ENCODE data around the gene MED17. TPM values are rescaled to one million over a fixed set of nuclear protein-coding genes. Genes with fewer than 3 reads are reported as not detected.

MED17 gene
- total RNA-seq, 2 experiments from 2014 or later, result 30.1 to 31.3 TPM

DNA sequence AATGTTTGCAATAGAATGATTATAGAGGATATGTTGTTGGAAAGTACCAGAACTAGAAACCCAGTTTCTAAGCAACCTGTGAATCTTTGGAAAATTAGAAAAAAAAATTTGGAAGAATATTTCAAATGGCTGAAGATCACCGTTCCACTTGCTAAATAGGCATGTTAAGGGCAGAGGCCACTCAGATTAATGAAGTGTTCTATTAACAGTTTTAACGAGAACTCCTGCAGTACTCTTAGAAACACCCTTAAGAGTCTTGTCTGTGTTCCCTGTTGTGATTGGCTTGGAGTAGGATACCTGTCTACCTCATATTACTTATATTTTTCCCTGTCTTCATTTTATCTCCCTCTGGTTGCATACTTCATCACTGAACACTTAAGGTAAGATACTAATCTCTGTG, 38.0 kb upstream of the MED17 start:
- ATAC-seq (no peak), DNase-seq (no peak)
- intact Hi-C loops (cut with micrococcal nuclease), result loop anchor here (10.0 kb wide), 1 partner anchor 379 kb away; the partner anchor contains the start of gene PANX1
- Mint-ChIP-seq H3K4me3 (no peak overlapping the region), H3K9me3 (no peaks in the 10 kb centered on the region), H3K27me3 (no peaks in the 10 kb centered on the region), H3K4me1 (ENCODE audit: low read depth) (peaks cover 22% of the 10 kb centered on the region), H3K27ac (no peak overlapping the region), H3K36me3 (ENCODE audit: low read depth) (peaks cover 18% of the 10 kb centered on the region)
- CTCF ChIA-PET, result no interaction called here
- POLR2A ChIA-PET, result no interaction called here
- TF ChIP-seq, protein P1, sequence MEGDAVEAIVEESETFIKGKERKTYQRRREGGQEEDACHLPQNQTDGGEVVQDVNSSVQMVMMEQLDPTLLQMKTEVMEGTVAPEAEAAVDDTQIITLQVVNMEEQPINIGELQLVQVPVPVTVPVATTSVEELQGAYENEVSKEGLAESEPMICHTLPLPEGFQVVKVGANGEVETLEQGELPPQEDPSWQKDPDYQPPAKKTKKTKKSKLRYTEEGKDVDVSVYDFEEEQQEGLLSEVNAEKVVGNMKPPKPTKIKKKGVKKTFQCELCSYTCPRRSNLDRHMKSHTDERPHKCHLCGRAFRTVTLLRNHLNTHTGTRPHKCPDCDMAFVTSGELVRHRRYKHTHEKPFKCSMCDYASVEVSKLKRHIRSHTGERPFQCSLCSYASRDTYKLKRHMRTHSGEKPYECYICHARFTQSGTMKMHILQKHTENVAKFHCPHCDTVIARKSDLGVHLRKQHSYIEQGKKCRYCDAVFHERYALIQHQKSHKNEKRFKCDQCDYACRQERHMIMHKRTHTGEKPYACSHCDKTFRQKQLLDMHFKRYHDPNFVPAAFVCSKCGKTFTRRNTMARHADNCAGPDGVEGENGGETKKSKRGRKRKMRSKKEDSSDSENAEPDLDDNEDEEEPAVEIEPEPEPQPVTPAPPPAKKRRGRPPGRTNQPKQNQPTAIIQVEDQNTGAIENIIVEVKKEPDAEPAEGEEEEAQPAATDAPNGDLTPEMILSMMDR (IDR thresholded peaks at IDR 0.05), result no peak

DNA sequence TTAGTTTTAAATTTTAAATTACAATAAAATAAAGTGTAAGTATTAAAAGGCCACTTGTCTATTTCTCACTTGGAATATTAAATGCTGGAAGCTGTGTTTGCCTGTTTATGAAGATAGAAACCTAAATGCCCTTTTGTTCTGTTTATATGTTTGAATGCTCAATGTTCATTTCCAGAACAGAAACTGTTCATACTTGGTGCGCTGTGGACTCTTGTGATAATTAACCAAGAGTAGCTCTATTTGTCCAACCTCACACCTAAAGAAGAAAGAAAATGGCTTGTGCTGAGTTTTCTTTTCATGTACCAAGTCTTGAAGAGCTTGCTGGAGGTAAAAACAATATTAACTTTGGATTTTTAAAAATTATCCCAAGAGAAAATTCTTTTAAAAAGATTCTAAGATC, 37.0 kb upstream of the MED17 start:
- Mint-ChIP-seq H3K4me1 (ENCODE audit: low read depth) (peaks cover 22% of the 10 kb centered on the region), H3K4me3 (no peak overlapping the region), H3K36me3 (ENCODE audit: low read depth) (peaks cover 15% of the 10 kb centered on the region), H3K27me3 (no peaks in the 10 kb centered on the region), H3K9me3 (no peaks in the 10 kb centered on the region), H3K27ac (no peak overlapping the region)
- no peak for DNase-seq
- POLR2A ChIA-PET, result no interaction called here
- CTCF ChIA-PET, result no interaction called here
- no peak for ATAC-seq
- TF ChIP-seq, protein P1 (IDR thresholded peaks at IDR 0.05), result no peak
- intact Hi-C loops (cut with micrococcal nuclease), result loop anchor here (10.0 kb wide), 1 partner anchor 378 kb away; the partner anchor contains the start of gene PANX1

DNA sequence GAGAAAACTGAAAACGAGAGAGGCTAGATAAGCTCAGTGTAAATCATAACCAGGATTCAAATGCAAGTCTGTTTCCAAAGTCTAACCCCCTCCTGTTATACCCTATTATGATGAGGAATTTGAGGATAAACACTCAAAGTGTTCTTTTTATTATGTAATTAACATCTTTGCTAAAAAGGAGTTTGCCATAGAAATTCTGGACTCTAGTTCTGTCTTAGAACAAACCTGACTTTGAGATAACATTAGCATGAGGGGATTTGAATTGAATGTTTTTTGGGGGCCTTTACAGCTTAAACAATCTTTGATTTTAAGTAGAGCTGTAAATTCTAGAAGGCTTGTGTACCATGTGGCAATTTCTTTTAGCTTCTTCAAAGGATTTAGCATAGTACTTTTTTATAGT, 33.1 kb upstream of the MED17 start:
- H3K4me3 Mint-ChIP-seq, result no peak overlapping the region
- H3K27me3 Mint-ChIP-seq, result no peaks in the 10 kb centered on the region
- no peak for DNase-seq
- no peak overlapping the region for H3K27ac Mint-ChIP-seq
- intact Hi-C loops (cut with micrococcal nuclease), result no loop called here
- ATAC-seq, result no peak
- ChIA-PET POLR2A (interaction anchor here (1.3 kb wide), 1 partner anchor 33 kb away, joined by 3 read pairs; the partner anchor contains the start of gene MED17), CTCF (interaction anchor here (1.5 kb wide), 1 partner anchor 9 kb away, joined by 3 read pairs; the partner anchor contains the start of genes C11orf54 and TAF1D)
- H3K36me3 Mint-ChIP-seq (ENCODE audit: low read depth), result peaks cover 17% of the 10 kb centered on the region
- no peaks in the 10 kb centered on the region for H3K9me3 Mint-ChIP-seq
- TF ChIP-seq, protein P1 (IDR thresholded peaks at IDR 0.05), result no peak
- H3K4me1 Mint-ChIP-seq (ENCODE audit: low read depth), result peaks cover 4% of the 10 kb centered on the region

DNA sequence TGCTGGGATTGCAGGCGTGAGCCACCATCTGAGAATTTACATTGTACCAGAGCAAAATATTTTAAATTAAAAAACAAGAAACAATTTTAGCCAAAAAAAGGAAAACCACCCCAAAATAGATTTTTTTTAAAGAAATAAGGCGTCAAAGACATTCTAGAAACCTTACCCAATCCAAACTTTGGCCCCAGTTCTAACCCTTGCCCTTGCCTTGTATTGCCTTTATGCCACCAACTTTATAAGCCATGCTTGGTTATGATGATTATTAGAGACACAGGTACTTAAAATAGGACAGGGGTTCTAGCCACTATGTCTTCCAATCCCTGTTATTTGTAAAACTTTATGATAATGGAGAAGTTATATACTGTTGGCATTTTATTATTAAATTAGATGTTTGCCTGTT, 30.8 kb upstream of the MED17 start:
- Mint-ChIP-seq H3K36me3 (ENCODE audit: low read depth) (peaks cover 24% of the 10 kb centered on the region), H3K27me3 (no peaks in the 10 kb centered on the region), H3K27ac (no peak overlapping the region), H3K4me3 (no peak overlapping the region), H3K4me1 (ENCODE audit: low read depth) (peaks cover 2% of the 10 kb centered on the region), H3K9me3 (no peaks in the 10 kb centered on the region)
- CTCF ChIA-PET, result no interaction called here
- TF ChIP-seq, protein P1 (IDR thresholded peaks at IDR 0.05), result no peak
- POLR2A ChIA-PET, result no interaction called here
- intact Hi-C loops (cut with micrococcal nuclease), result no loop called here
- ATAC-seq (no peak), DNase-seq (no peak)

DNA sequence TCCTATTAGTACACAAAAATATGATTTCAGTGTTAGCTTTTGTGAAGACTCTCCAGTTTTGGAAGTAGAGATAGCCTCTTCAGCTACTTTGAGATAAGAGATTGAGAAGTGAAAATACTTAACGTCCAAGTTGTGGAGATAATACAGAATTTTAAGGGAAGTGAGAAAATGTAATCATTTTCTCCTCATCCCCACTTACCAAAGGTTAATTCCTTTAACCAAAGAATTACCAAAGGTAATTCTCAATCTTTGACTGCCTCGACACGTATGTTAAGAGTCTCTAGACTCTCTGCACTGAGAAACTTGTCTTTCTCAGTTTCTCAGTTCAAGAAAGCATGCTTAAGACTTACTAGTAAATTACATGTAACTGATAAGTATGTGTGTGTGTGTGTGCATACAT, 27.3 kb upstream of the MED17 start:
- H3K27ac Mint-ChIP-seq, result no peak overlapping the region
- H3K27me3 Mint-ChIP-seq, result no peaks in the 10 kb centered on the region
- intact Hi-C loops (cut with micrococcal nuclease), result no loop called here
- ATAC-seq (no peak), DNase-seq (no peak)
- TF ChIP-seq, protein P1 (IDR thresholded peaks at IDR 0.05), result no peak
- H3K4me3 Mint-ChIP-seq, result no peak overlapping the region
- ChIA-PET POLR2A (interaction anchor here (3.1 kb wide), 1 partner anchor 16 kb away, joined by 14 read pairs; the partner anchor contains the start of genes C11orf54 and TAF1D), CTCF (no interaction called here)
- peaks cover 27% of the 10 kb centered on the region for H3K36me3 Mint-ChIP-seq (ENCODE audit: low read depth)
- H3K9me3 Mint-ChIP-seq, result no peaks in the 10 kb centered on the region
- no peaks in the 10 kb centered on the region for H3K4me1 Mint-ChIP-seq (ENCODE audit: low read depth)

Data from activated CD8-positive, alpha-beta T cell treated with anti-CD3 and anti-CD28 coated beads for 36 hours (primary cell).